GM18858 (cell line): ENCODE results near the gene FBXO47.

Experiments used
- ATAC-seq: cut with Tn5 transposase; IDR thresholded peaks from one replicate; pipeline ENCODE4 v1.9.1; 2021; ENCODE audit not compliant: unreplicated experiment

FBXO47 gene

GRCh38 chr17:38906460-38907228 lies 60.6 kb downstream of the FBXO47 start:
- ATAC-seq: no peak

DNA sequence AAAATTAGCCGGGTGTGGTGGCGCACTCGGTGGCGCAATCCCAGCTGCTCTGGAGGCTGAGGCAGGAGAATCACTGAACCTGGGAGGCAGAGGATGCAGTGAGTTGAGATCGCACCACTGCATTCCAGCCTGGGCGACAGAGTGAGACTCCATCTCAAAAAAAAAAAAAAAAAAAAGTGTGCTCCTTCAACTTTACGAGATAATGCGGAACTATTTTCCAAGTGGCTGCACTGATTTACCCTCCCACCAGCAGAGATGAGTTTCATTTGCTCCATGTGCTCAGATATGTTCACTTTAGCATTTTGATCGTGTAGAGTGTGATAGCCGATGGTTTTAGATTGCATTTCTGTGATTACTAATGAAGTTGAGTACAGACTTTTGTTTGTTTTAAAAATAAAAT lies 61.8 kb downstream of the FBXO47 start:
- no peak for ATAC-seq

DNA sequence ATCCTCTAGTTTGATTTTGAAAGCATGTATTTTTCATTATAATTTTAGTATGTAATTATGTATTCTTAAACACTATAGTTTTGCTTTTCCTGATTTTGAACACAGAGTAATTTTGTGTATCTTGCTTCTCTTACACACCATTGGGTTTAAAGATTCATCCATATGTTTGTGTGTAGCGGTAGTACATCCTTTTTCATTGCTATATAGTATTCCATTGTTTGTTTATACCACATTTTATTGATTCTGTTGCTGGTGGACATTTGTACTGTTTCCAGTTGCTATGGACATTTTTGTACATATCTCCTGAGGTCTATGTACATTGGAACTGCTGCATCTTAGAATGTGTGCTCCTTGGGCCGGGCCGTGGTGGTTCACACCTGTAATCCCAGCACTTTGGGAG lies 62.3 kb downstream of the FBXO47 start:
- no peak for ATAC-seq

DNA sequence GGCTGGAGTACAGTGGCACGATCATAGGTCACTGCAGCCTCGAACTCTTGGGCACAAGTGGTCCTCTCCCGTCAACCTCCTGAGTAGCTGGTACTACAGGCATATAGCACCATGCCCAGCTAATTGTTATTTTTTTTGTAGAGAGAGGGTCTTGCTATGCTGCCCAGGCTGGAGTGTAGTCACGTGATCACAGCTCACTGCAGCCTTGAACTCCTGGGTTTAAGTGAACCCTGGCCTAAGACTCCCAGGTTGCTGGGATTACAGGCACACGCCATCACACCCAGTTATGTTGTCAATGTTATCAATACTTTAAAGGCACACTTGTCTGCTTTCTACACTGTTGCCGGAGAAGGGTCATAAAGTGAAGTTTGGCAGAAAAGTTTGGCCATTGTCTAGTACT lies 63.8 kb downstream of the FBXO47 start:
- no peak for ATAC-seq

DNA sequence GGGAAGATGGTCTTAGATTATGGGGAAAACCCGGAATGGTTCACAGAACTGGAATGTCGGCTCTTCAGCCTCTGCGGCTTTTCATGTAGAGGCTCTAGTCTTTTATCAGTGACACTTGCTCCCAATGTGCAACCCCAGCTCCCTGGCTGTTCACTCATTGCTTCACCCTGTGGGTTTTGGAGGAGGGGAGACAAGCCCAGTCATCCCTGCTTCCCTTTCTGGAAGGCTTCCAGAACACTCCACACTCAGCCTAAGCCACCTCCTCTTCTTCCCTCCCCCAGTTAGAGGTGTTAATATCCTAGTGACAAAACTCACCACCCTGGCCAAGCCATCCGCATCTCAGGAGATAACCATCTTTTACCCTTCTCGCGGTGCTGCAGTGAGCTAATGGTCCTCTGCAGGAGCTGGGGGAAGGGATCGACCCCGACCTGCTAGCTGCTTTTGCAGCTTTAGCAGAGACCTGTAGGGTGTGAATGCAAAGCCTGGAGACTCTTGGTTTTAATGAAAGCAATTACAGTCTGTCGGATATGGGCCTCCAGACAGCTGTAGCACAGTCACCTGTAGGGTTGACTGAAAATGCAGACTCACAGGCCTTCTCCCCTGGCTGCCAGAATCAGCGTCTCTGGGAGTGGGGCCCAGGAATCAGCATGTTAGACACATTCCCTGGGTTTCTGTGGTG lies 66.1 kb downstream of the FBXO47 start:
- no peak for ATAC-seq

DNA sequence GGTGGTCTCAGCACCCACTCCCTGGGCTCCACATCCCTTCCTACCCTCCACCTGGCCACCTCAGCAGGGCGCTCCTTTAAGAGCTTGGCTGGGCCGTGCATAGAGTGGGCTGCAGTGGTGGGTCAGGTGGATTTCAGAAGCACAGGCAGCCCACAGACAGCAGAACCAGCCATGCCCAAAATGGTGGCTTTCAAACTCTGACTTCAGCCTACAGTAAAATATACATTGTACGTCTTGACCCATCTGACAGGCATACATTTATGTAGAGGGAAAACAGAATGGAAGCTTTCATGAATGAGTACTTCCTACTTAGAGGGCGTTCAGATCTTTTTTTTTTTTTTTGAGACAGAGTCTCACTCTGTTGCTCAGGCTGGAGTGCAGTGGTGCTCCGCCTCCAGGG lies 67.8 kb downstream of the FBXO47 start:
- ATAC-seq: no peak

DNA sequence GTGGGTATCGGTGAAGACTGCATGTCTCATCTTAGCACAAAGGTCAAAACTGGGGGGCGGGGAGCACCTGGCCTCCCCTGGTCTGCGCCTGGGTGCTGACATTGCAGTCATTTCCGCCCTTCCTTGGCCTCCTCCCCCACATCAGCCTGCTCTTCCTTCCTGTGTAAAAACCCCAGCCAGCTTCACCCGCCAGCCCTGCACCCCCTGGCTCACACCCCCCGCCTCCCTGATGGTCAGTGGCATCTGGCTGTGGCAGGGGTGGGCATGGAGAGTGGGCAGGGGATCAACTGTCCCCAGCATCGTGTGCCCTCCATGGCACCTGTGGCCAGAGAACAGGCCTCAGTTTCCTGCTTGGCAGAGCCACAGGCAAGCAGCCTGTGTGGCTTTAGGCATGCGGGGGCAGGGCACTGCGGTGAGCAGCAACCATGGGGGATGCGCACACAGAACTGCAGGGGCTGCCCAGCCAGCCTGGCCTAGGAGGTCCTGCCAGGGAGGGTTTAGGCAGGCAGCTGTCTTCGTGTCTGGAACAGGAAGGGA lies 68.3 kb downstream of the FBXO47 start:
- no peak for ATAC-seq

DNA sequence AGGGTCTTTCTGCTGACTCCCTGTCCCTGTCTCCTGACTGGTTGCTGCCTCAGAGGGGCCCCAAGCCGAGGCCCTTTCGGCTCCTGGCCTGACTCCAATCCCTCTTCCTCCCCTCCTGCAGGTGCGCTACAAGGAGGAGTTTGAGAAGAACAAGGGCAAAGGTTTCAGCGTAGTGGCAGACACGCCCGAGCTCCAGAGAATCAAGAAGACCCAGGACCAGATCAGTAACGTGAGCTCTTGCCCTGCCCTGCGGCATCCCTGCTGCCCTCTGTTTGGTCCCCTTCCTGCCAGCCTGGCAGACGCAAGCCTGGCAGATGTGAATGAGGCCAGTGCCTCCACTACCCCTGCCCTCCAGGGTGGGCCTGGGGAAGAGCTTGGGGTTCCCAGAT lies 68.9 kb downstream of the FBXO47 start:
- ATAC-seq: no peak

- no peak for ATAC-seq
Observed at GRCh38 chr17:38897671-38898290, 69.4 kb downstream of the FBXO47 start.

DNA sequence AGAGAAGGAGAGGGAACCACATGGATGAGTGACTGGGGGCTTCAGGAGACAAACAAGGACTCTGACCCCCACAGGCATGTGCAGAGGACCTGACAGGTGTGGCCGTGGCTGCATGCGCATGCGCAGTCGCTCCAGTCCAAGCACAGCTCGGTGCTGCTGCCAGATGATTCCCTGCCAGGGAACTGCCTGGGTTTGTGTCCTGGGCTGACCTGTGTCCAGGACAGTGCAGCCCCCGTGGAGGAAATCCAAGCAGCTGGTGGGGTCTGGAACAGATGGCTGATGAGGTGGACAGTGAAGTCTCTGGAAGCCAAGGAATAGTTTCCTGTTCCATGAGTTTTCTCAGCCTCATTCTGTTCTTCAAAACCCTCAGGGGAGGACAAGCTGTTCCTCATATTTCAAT lies 70.0 kb downstream of the FBXO47 start:
- no peak for ATAC-seq

- ATAC-seq: no peak
Observed at GRCh38 chr17:38896346-38896954, 70.8 kb downstream of the FBXO47 start.

DNA sequence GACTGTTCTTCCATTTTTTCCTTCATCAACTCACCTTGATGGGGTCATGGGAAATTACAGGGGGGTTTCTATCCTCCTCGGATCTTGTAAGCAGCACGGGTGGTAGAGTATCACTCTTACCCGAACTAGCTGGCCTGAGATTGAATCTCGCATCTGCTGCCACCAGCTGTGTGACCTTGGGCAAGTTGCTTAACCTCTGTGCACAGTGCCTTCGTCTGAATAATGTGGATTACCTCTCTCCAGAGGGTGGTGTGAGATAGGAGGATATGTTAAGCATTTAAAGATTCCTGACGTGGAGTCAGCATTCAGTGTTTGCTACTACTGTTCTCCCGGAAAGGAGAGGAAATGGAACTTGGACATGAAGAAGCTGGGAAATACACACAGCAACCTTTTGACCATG lies 72.9 kb downstream of the FBXO47 start:
- no peak for ATAC-seq

- ATAC-seq: no peak
Observed at GRCh38 chr17:38893607-38894006, 73.6 kb downstream of the FBXO47 start.

- no peak for ATAC-seq
Observed at GRCh38 chr17:38893113-38893512, 74.1 kb downstream of the FBXO47 start.

- ATAC-seq: no peak
Observed at GRCh38 chr17:38892620-38893019, 74.6 kb downstream of the FBXO47 start.

GRCh38 chr17:38892083-38892482 lies 75.1 kb downstream of the FBXO47 start:
- ATAC-seq: no peak

GRCh38 chr17:38891441-38891840 lies 75.8 kb downstream of the FBXO47 start:
- ATAC-seq: no peak

GRCh38 chr17:38890410-38890746 lies 76.8 kb downstream of the FBXO47 start:
- no peak for ATAC-seq

- ATAC-seq: no peak
Observed at GRCh38 chr17:38889745-38890409, 77.3 kb downstream of the FBXO47 start.

DNA sequence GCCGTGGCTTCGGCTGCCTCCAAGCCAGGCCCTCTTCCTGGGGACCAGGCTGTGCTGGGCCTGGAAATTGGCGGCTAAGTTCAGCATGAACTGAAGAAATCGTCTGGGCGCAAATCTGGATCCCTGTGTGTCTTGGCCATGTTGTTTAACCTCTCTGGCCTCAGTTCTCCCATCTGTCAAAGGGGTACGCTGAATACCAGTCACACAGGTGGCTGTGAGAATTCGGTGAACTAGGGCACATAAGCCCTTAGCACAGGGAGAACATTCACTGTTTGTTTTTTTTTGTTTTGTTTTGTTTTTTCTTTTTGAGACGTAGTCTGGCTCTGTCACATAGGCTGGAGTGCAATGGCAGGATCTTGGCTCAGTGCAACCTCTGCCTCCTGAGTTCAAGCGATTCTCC lies 78.4 kb downstream of the FBXO47 start:
- no peak for ATAC-seq

DNA sequence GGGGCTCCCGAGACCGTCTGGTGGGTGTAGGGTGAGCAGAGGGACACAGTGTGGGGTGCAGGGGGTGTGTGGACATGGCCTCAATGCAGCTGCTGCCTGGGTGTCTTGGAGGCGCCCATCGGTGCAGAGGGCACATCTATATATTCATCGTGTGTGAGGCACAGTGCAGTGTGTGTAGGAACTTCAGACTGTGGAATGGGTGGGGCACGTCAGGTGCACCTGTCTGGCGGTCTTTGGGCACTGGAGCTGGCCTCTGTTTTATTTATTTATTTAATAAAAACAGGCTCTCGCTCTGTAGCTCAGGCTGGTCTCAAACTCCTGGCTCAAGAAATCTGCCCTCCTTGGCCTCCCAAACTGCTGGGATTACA lies 80.6 kb downstream of the FBXO47 start:
- ATAC-seq: no peak
